ENCODE data around the gene FAM163A.

DNA sequence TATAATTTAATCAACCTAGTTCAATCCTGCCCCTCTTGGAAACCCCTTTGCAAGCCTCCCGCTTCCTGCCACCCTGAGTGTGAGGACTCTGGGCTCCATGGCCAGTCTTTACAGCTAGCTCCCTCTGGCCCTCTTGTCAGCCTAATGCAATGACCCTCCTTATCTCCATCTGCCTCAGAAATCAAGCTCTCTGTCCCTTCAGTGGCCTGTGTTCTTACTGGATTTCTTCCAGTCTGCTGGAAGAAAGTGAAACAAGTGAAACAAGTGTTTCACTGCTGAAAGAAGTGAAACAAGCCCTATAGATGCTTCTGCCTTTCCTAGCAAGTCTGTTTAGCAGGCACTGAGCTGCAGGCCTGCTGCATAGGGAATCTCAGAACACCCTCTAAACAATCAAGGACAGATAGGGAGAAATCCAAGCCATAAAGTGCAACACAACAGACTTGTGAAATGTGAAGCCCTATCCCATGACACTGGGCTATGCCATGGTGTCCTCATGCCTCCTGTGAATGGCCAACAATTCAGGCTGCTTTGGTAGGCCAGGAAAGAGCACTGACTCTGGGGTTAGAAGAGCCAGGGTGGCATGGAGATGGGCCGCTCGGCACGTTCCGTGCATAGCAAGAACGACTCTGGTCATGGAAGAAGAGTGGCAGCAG lies 55.9 kb downstream of the FAM163A start:
- TF ChIP-seq, protein P1, sequence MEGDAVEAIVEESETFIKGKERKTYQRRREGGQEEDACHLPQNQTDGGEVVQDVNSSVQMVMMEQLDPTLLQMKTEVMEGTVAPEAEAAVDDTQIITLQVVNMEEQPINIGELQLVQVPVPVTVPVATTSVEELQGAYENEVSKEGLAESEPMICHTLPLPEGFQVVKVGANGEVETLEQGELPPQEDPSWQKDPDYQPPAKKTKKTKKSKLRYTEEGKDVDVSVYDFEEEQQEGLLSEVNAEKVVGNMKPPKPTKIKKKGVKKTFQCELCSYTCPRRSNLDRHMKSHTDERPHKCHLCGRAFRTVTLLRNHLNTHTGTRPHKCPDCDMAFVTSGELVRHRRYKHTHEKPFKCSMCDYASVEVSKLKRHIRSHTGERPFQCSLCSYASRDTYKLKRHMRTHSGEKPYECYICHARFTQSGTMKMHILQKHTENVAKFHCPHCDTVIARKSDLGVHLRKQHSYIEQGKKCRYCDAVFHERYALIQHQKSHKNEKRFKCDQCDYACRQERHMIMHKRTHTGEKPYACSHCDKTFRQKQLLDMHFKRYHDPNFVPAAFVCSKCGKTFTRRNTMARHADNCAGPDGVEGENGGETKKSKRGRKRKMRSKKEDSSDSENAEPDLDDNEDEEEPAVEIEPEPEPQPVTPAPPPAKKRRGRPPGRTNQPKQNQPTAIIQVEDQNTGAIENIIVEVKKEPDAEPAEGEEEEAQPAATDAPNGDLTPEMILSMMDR (IDR thresholded peaks at IDR 0.05; ENCODE audit: insufficient read depth, low read length) = no peak
- TF ChIP-seq POLR2AphosphoS5 (IDR thresholded peaks at IDR 0.05; ENCODE audit: low read depth) = no peak
- TF ChIP-seq, protein P2, sequence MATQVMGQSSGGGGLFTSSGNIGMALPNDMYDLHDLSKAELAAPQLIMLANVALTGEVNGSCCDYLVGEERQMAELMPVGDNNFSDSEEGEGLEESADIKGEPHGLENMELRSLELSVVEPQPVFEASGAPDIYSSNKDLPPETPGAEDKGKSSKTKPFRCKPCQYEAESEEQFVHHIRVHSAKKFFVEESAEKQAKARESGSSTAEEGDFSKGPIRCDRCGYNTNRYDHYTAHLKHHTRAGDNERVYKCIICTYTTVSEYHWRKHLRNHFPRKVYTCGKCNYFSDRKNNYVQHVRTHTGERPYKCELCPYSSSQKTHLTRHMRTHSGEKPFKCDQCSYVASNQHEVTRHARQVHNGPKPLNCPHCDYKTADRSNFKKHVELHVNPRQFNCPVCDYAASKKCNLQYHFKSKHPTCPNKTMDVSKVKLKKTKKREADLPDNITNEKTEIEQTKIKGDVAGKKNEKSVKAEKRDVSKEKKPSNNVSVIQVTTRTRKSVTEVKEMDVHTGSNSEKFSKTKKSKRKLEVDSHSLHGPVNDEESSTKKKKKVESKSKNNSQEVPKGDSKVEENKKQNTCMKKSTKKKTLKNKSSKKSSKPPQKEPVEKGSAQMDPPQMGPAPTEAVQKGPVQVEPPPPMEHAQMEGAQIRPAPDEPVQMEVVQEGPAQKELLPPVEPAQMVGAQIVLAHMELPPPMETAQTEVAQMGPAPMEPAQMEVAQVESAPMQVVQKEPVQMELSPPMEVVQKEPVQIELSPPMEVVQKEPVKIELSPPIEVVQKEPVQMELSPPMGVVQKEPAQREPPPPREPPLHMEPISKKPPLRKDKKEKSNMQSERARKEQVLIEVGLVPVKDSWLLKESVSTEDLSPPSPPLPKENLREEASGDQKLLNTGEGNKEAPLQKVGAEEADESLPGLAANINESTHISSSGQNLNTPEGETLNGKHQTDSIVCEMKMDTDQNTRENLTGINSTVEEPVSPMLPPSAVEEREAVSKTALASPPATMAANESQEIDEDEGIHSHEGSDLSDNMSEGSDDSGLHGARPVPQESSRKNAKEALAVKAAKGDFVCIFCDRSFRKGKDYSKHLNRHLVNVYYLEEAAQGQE (IDR thresholded peaks at IDR 0.05; ENCODE audit: insufficient replicate concordance, low read depth) = no peak
- no peak for TF ChIP-seq GABPA (IDR thresholded peaks at IDR 0.05; ENCODE audit: low read depth)
- TF ChIP-seq SPI1 (IDR thresholded peaks at IDR 0.05; ENCODE audit: borderline replicate concordance, low read depth) = no peak
